Natural killer cell (primary cell): ENCODE data around the gene PUM1. TPM values are rescaled to one million over a fixed set of nuclear protein-coding genes. Genes with fewer than 3 reads are reported as not detected.
A peak's percentile ranks its signal among the peaks of the same experiment; 100 is the strongest.

Experiments used
- ATAC-seq, 3 donors: fragments of 150-1000 bp in 2 of 3; fragments of 200-7000 bp in 1 of 3; cut with Tn5 transposase; 1 replicate in 1 of 3; 2 replicates in 2 of 3; pipeline ENCODE4 v1.10.0; 2021; ENCODE audit warnings: mild to moderate bottlenecking in 2 of 3, moderate library complexity in 2 of 3
- DNase-seq, 2 donors: peaks; one replicate each; pipeline versions ENCODE4 v3.0.0 to v3.0.0-alpha.2; 2013 to 2021; ENCODE audit warnings: mixed read lengths in 1 of 2
- H3K27ac ChIP-seq: one replicate; pipeline ENCODE4 v1.5.1; 2013; ENCODE audit warnings: mild to moderate bottlenecking, low read length
- H3K27me3 ChIP-seq: one replicate; pipeline ENCODE4 v1.6.1; 2013; ENCODE audit warnings: low read length; ENCODE audit not compliant: control insufficient read depth, insufficient read depth
- H3K36me3 ChIP-seq: one replicate; pipeline ENCODE4 v1.6.1; 2013; ENCODE audit warnings: low read length; ENCODE audit not compliant: control insufficient read depth, insufficient read depth
- H3K4me1 ChIP-seq: one replicate; pipeline ENCODE4 v1.6.1; 2013; ENCODE audit warnings: low read length; ENCODE audit not compliant: control insufficient read depth, insufficient read depth
- H3K4me3 ChIP-seq: one replicate; pipeline ENCODE4 v1.5.1; 2013; ENCODE audit warnings: low read length
- H3K9me3 ChIP-seq: one replicate; pipeline ENCODE4 v1.6.1; 2013; ENCODE audit warnings: low read length; ENCODE audit not compliant: control insufficient read depth, insufficient read depth
- H3K27ac Mint-ChIP-seq, 2 donors: one replicate each; pipeline ENCODE4 v1.8.0; 2022; ENCODE audit warnings: mild to moderate bottlenecking in 2 of 2, mixed read lengths in 2 of 2, moderate library complexity in 1 of 2
- H3K27me3 Mint-ChIP-seq, 2 donors: one replicate each; pipeline ENCODE4 v1.8.0; 2022; ENCODE audit warnings: low read depth in 2 of 2, mixed read lengths in 2 of 2
- H3K36me3 Mint-ChIP-seq: one replicate; pipeline ENCODE4 v1.8.0; 2022; ENCODE audit warnings: mixed read lengths
- H3K4me1 Mint-ChIP-seq, 2 donors: one replicate each; pipeline ENCODE4 v1.8.0; 2022; ENCODE audit warnings: mixed read lengths in 2 of 2
- H3K4me3 Mint-ChIP-seq: one replicate; pipeline ENCODE4 v1.8.0; 2022; ENCODE audit warnings: mild to moderate bottlenecking, moderate library complexity, mixed read lengths
- H3K9me3 Mint-ChIP-seq, 2 donors: one replicate each; pipeline ENCODE4 v1.8.0; 2022; ENCODE audit warnings: mixed read lengths in 2 of 2
- whole genome bisulfite sequencing: methylation state at CpG from one replicate; pipeline ENCODE4 v1.1.7; 2013; ENCODE audit warnings: missing lambda C conversion rate; ENCODE audit not compliant: insufficient coverage; 5-methylcytosine and 5-hydroxymethylcytosine counted together
- intact Hi-C: fragments of 100-400 bp; cut with micrococcal nuclease; formaldehyde crosslinking; loops from one replicate; pipeline ENCODE4 v1.14.2; 2022
- total RNA-seq, 4 donors: library from RNA; stranded (reverse); fragments of 120-200 nt in 1 of 4; gene quantifications; one replicate each; pipeline versions ENCODE4 v1.2.3 to v1.2.4, GENCODE V29; 2013 to 2022
- TF ChIP-seq, protein P1 (sequence below): fragments of 200-600 bp; IDR thresholded peaks from one replicate; pipeline ENCODE4 v1.8.0; 2022; ENCODE audit warnings: antibody characterized with exemption

The PUM1 gene
- total RNA-seq, 3 donors from 2014 or later (not counting 1 experiment from before 2014, with no cell fraction given), result 193 to 209 (median 202) TPM

DNA sequence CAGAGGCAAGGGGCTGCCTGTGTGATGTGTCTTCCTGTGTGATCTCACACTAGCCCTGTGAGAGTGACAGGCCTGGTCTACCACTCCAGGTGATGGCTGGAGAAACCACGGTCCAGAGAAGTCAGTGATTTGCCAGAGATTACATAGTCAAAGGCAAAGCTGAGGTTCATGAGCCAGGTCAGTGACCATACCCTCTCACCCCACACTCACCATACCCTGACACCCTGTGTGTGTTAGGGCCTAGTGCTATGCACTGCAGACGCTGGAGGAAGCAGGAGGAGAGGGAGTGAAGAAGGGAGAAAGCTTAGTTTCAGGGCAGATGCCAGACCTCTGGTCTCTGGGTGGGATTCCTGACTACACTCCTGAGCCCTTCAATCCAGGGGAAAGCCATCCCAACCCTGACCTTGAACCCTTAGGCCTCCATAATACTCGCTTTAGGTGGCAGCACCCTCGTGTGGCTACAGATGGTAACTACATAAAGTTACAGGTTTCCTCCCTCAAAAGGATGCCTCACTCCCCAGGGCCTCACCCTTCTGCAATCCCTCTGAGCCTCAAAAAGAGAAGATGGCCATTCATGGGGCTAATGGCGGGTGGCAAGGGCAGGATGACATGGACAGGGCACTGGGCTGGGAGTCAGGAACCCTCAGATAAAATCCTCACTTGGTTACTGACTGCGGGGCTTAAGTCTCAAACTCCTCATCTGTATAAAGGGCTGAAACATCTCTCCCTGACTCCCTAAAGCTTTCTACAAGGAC, 136.2 kb downstream of the PUM1 start:
- Histone ChIP-seq H3K27me3 (no peaks in the 10 kb centered on the region), H3K9me3 (no peaks in the 10 kb centered on the region), H3K27ac (peak overlapping the region; percentile 50), H3K4me3 (no peak overlapping the region), H3K4me1 (peaks cover 13% of the 10 kb centered on the region), H3K36me3 (peaks cover 22% of the 10 kb centered on the region)
- peak; percentile 93 to 94 (median 94) for ATAC-seq
- Mint-ChIP-seq H3K27ac (peak overlapping the region; percentile 75 to 87), H3K4me3 (no peak overlapping the region), H3K9me3 (no peaks in the 10 kb centered on the region), H3K27me3 (no peaks in the 10 kb centered on the region), H3K36me3 (peaks cover 12% of the 10 kb centered on the region), H3K4me1 (peaks cover 17 to 20% of the 10 kb centered on the region in 2 donors)
- DNase-seq, result peak; percentile 54 to 69
- intact Hi-C loops, result loop anchor here (1.0 to 10.0 kb wide), 3 partner anchors 65 to 210 kb away; no protein-coding TSS in a partner anchor
- TF ChIP-seq, protein P1, sequence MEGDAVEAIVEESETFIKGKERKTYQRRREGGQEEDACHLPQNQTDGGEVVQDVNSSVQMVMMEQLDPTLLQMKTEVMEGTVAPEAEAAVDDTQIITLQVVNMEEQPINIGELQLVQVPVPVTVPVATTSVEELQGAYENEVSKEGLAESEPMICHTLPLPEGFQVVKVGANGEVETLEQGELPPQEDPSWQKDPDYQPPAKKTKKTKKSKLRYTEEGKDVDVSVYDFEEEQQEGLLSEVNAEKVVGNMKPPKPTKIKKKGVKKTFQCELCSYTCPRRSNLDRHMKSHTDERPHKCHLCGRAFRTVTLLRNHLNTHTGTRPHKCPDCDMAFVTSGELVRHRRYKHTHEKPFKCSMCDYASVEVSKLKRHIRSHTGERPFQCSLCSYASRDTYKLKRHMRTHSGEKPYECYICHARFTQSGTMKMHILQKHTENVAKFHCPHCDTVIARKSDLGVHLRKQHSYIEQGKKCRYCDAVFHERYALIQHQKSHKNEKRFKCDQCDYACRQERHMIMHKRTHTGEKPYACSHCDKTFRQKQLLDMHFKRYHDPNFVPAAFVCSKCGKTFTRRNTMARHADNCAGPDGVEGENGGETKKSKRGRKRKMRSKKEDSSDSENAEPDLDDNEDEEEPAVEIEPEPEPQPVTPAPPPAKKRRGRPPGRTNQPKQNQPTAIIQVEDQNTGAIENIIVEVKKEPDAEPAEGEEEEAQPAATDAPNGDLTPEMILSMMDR, result peak; percentile 84
- WGBS, result 45% methylated on average over 6 of the region's 6 CpGs

DNA sequence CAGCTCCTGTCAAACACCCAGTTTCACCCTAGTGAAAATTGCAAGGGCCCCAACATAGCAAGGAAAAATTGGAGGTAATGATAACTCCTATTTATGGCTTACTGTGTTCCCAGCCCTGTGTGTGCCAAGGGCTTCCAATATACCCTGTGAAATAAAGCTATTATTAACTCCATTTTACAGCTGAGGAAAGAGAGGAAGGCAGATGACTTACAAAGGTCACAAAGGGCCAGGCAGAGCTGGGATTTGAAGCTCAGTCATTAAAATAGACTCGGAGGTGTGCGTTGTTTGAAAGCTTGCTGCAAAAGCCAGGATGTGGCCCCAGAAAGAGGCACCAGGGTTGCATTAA, 136.8 kb downstream of the PUM1 start:
- 55% methylated on average over 2 of the region's 2 CpGs for WGBS
- peak overlapping the region; percentile 75 to 87 for H3K27ac Mint-ChIP-seq

DNA sequence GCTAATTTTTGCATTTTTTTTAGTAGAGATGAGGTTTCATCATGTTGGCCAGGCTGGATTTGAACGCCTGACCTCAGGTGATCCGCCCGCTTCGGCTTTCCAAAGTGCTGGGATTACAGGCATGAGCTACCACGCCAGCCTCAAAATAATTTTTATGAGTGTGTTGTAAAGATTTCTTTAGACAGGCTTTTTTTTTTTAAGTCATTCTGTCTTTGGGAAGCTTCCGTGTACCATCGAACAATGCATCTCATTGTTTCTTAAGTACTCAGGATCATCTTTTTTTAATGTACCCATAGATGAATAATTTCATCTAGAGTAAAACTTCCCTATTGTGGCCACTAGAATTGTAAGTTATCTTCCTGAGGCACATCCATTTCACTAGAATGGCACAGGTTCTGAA, 137.3 kb downstream of the PUM1 start:
- H3K27ac ChIP-seq, result no peak overlapping the region
- WGBS, result 94% methylated on average over 6 of the region's 7 CpGs
- ATAC-seq (no peak), DNase-seq (no peak)
- Mint-ChIP-seq H3K4me1 (peaks cover 13 to 20% of the 10 kb centered on the region in 2 donors), H3K36me3 (peaks cover 5% of the 10 kb centered on the region), H3K9me3 (no peaks in the 10 kb centered on the region), H3K4me3 (no peak overlapping the region), H3K27me3 (no peaks in the 10 kb centered on the region), H3K27ac (peak overlapping the region; percentile 75 to 87)
- no peaks in the 10 kb centered on the region for H3K27me3 ChIP-seq
- intact Hi-C loops, result loop anchor here (10.0 kb wide), 1 partner anchor 63 kb away; no protein-coding TSS in a partner anchor
- no peak overlapping the region for H3K4me3 ChIP-seq
- TF ChIP-seq, protein P1, result no peak
- peaks cover 13% of the 10 kb centered on the region for H3K4me1 ChIP-seq
- peaks cover 11% of the 10 kb centered on the region for H3K36me3 ChIP-seq
- no peaks in the 10 kb centered on the region for H3K9me3 ChIP-seq

More for the DNA sequence above, 136.8 kb downstream of the PUM1 start:
- Histone ChIP-seq H3K27me3 (no peaks in the 10 kb centered on the region), H3K36me3 (peaks cover 17% of the 10 kb centered on the region), H3K4me3 (no peak overlapping the region), H3K9me3 (no peaks in the 10 kb centered on the region), H3K4me1 (peaks cover 13% of the 10 kb centered on the region), H3K27ac (peak overlapping the region; percentile 50)
- TF ChIP-seq, protein P1, result no peak
- H3K27me3 Mint-ChIP-seq, result no peaks in the 10 kb centered on the region
- no peak overlapping the region for H3K4me3 Mint-ChIP-seq
- intact Hi-C loops, result loop anchor here (1.0 to 10.0 kb wide), 3 partner anchors 64 to 209 kb away; no protein-coding TSS in a partner anchor
- peaks cover 13 to 20% of the 10 kb centered on the region in 2 donors for H3K4me1 Mint-ChIP-seq
- no peaks in the 10 kb centered on the region for H3K9me3 Mint-ChIP-seq
- H3K36me3 Mint-ChIP-seq, result peaks cover 7% of the 10 kb centered on the region
- ATAC-seq, result no peak
- DNase-seq, result no peak
